H9 (cell line): ENCODE measurements around the gene FAM219A. TPM values are rescaled to one million over a fixed set of nuclear protein-coding genes. Genes with fewer than 3 reads are reported as not detected.

Experiments used
- DNase-seq: peaks from one replicate; pipeline ENCODE4 v3.0.0-alpha.2; 2017
- H2AFZ ChIP-seq: one replicate; pipeline ENCODE4 v1.6.1; 2013; ENCODE audit warnings: mild to moderate bottlenecking, low read length, control low read depth, moderate library complexity
- H2AK5ac ChIP-seq: 2 replicates; pipeline ENCODE4 v1.6.1; 2013; ENCODE audit warnings: low read length, control low read depth, mixed read lengths; ENCODE audit not compliant: insufficient read length
- H2BK120ac ChIP-seq: one replicate; pipeline ENCODE4 v1.6.1; 2013; ENCODE audit warnings: low read depth, mild to moderate bottlenecking, low read length, control low read depth, inconsistent platforms; ENCODE audit not compliant: poor library complexity, severe bottlenecking
- H2BK12ac ChIP-seq: 2 replicates; pipeline ENCODE4 v1.6.1; 2013; ENCODE audit warnings: low read length, control low read depth, mixed read lengths, low read depth; ENCODE audit not compliant: insufficient read length
- H2BK15ac ChIP-seq: 2 replicates; pipeline ENCODE4 v1.6.1; 2013; ENCODE audit warnings: low read depth, low read length, control low read depth
- H2BK20ac ChIP-seq: one replicate; pipeline ENCODE4 v1.6.1; 2013; ENCODE audit warnings: low read depth, mild to moderate bottlenecking, low read length, control low read depth, inconsistent platforms; ENCODE audit not compliant: poor library complexity, severe bottlenecking
- H2BK5ac ChIP-seq: 2 replicates; pipeline ENCODE4 v1.6.1; 2013; ENCODE audit warnings: low read length, control low read depth, mixed read lengths; ENCODE audit not compliant: insufficient read length
- H3K14ac ChIP-seq: 2 replicates; pipeline ENCODE4 v1.6.1; 2013; ENCODE audit warnings: low read length, control low read depth; ENCODE audit not compliant: insufficient read depth
- H3K18ac ChIP-seq: 2 replicates; pipeline ENCODE4 v1.6.1; 2013; ENCODE audit warnings: low read depth, mild to moderate bottlenecking, mixed read lengths, low read length, control low read depth; ENCODE audit not compliant: insufficient read length
- H3K23ac ChIP-seq: 2 replicates; pipeline ENCODE4 v1.6.1; 2013; ENCODE audit warnings: low read length, control low read depth, mixed read lengths, low read depth; ENCODE audit not compliant: insufficient read length
- H3K23me2 ChIP-seq: 2 replicates; pipeline ENCODE4 v1.6.1; 2013; ENCODE audit warnings: low read depth, mild to moderate bottlenecking, mixed read lengths, low read length, control low read depth; ENCODE audit not compliant: insufficient read length, poor library complexity, severe bottlenecking
- H3K27ac ChIP-seq: 2 replicates; pipeline ENCODE4 v1.5.1; 2013; ENCODE audit warnings: low read length, control low read depth, mixed read lengths, low read depth; ENCODE audit not compliant: insufficient read length
- H3K27me3 ChIP-seq: 2 replicates; pipeline ENCODE4 v1.6.1; 2013; ENCODE audit warnings: low read length, control low read depth, inconsistent platforms; ENCODE audit not compliant: insufficient read depth
- H3K4ac ChIP-seq: 2 replicates; pipeline ENCODE4 v1.6.1; 2013; ENCODE audit warnings: low read depth, mild to moderate bottlenecking, control low read depth, inconsistent platforms, low read length, moderate library complexity
- H3K4me1 ChIP-seq: 2 replicates; pipeline ENCODE4 v1.6.1; 2013; ENCODE audit warnings: low read length, control low read depth, inconsistent platforms; ENCODE audit not compliant: insufficient read depth
- H3K4me2 ChIP-seq: 2 replicates; pipeline ENCODE4 v1.6.1; 2013; ENCODE audit warnings: low read length, control low read depth, mixed read lengths; ENCODE audit not compliant: insufficient read length, insufficient read depth
- H3K56ac ChIP-seq: 2 replicates; pipeline ENCODE4 v1.6.1; 2013; ENCODE audit warnings: low read depth, mild to moderate bottlenecking, mixed read lengths, low read length, control low read depth; ENCODE audit not compliant: insufficient read length
- H3K79me1 ChIP-seq: 2 replicates; pipeline ENCODE4 v1.6.1; 2013; ENCODE audit warnings: low read depth, mild to moderate bottlenecking, moderate library complexity, low read length, control low read depth, inconsistent platforms; ENCODE audit not compliant: insufficient read depth, poor library complexity, severe bottlenecking
- H3K79me2 ChIP-seq: 2 replicates; pipeline ENCODE4 v1.6.1; 2013; ENCODE audit warnings: low read length, control low read depth, inconsistent platforms; ENCODE audit not compliant: insufficient read depth
- H3K9ac ChIP-seq: 2 replicates; pipeline ENCODE4 v1.6.1; 2013; ENCODE audit warnings: low read length, control low read depth, mixed read lengths; ENCODE audit not compliant: insufficient read length; ENCODE audit errors: extremely low read depth
- H3K9me3 ChIP-seq: one replicate; pipeline ENCODE4 v1.6.1; 2013; ENCODE audit warnings: low read depth, low read length, inconsistent platforms; ENCODE audit not compliant: control insufficient read depth
- H3T11ph ChIP-seq: one replicate; pipeline ENCODE4 v1.6.1; 2013; ENCODE audit warnings: mild to moderate bottlenecking, low read length, control low read depth, inconsistent platforms
- H4K20me1 ChIP-seq: one replicate; pipeline ENCODE4 v1.6.1; 2013; ENCODE audit not compliant: control insufficient read depth, insufficient read length, insufficient read depth
- H4K5ac ChIP-seq: 2 replicates; pipeline ENCODE4 v1.6.1; 2013; ENCODE audit warnings: low read depth, mild to moderate bottlenecking, mixed read lengths, low read length, control low read depth; ENCODE audit not compliant: insufficient read length
- H4K8ac ChIP-seq: replicated peaks from 2 replicates; pipeline ENCODE4 v1.6.1; 2013; ENCODE audit warnings: low read length, control low read depth, mixed read lengths, low read depth; ENCODE audit not compliant: insufficient read length
- H4K91ac ChIP-seq: 2 replicates; pipeline ENCODE4 v1.6.1; 2013; ENCODE audit warnings: low read depth, mild to moderate bottlenecking, moderate library complexity, mixed read lengths, low read length, control low read depth; ENCODE audit not compliant: insufficient read length
- H3K27ac Mint-ChIP-seq, 3 experiments: 2 replicates in 2 of 3; 3 replicates in 1 of 3; pipeline ENCODE4 v1.8.0; 2020 to 2021; ENCODE audit warnings: mixed read lengths in 3 of 3, mild to moderate bottlenecking in 1 of 3, moderate library complexity in 1 of 3
- H3K27me3 Mint-ChIP-seq: 2 replicates; pipeline ENCODE4 v1.8.0; 2021; ENCODE audit warnings: low read depth, mild to moderate bottlenecking, moderate library complexity, mixed read lengths
- H3K36me3 Mint-ChIP-seq, 3 experiments: 2 replicates in 2 of 3; 3 replicates in 1 of 3; pipeline ENCODE4 v1.8.0; 2020 to 2021; ENCODE audit warnings: low read depth in 3 of 3, mixed read lengths in 3 of 3; ENCODE audit not compliant: insufficient read depth in 1 of 3
- H3K4me1 Mint-ChIP-seq, 2 experiments: 2 replicates each; pipeline ENCODE4 v1.8.0; 2020; ENCODE audit warnings: mixed read lengths in 2 of 2
- H3K4me3 Mint-ChIP-seq, 2 experiments: 2 replicates in 1 of 2; 3 replicates in 1 of 2; pipeline ENCODE4 v1.8.0; 2020 to 2021; ENCODE audit warnings: mild to moderate bottlenecking in 2 of 2, mixed read lengths in 2 of 2, moderate library complexity in 1 of 2
- H3K9me3 Mint-ChIP-seq, 2 experiments: 2 replicates in 1 of 2; 3 replicates in 1 of 2; pipeline ENCODE4 v1.8.0; 2020; ENCODE audit warnings: mild to moderate bottlenecking in 2 of 2, mixed read lengths in 2 of 2, moderate library complexity in 1 of 2
- WGBS: extraction: QIAGEN DNeasy Blood & Tissue Kit; methylation state at CpG from one replicate; pipeline ENCODE4 v1.1.7; 2013; ENCODE audit warnings: missing lambda C conversion rate, low lambda C conversion rate, mixed read lengths; ENCODE audit not compliant: insufficient read length; ENCODE audit errors: extremely low coverage; 5-methylcytosine and 5-hydroxymethylcytosine counted together
- total RNA-seq: library from RNA; stranded (reverse); gene quantifications from 2 replicates; pipeline ENCODE4 v1.2.1, GENCODE V29; 2021
- TF ChIP-seq, protein P1 (sequence below): fragments of 200-600 bp; sonication (generic); conservative IDR thresholded peaks from 3 replicates; pipeline ENCODE4 v1.8.0; 2021; ENCODE audit warnings: antibody characterized with exemption, mild to moderate bottlenecking

Gene FAM219A
- total RNA-seq, 1 experiment from 2014 or later, result 16.7 TPM

DNA sequence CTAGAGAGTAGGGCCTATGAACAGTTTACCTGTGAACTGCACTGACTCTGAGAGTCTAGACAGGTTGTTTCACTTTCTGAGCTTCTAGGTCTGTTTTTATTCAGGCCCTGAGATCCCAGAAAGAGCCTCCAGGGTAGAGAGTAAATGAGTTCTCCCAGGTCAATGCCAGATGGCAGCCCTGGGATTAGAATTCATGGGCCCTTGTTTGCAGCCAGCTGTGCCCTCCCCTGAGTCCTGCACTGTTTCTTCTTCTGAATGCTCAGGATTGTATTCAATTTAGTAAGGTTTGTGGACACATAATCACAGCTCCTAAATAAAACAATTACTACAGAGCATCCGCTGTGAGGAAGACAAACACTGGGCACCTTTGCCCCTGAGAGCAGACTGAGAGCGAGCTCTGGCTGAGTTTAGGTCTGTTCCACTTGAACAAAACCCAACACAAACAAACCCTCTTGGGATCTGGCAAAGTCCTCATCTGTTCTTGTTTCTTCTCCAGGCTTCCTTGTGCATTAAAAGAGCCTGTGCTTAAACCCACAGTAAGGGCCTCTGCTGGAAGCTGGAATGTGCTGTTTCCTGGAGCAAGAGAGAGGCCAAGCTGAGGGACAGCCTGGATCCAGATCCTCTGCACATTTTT lies 29.9 kb downstream of the FAM219A start:
- Histone ChIP-seq H3K9ac (no peak overlapping the region), H4K91ac (no peak overlapping the region), H3K23ac (no peak overlapping the region), H2BK120ac (no peak overlapping the region), H2AFZ (no peak overlapping the region), H3K23me2 (no peaks in the 10 kb centered on the region), H3K18ac (no peak overlapping the region), H3K27me3 (no peaks in the 10 kb centered on the region), H2BK20ac (no peak overlapping the region), H3K56ac (no peak overlapping the region), H3K4me2 (no peak overlapping the region), H3K79me2 (no peaks in the 10 kb centered on the region), H2BK5ac (no peak overlapping the region), H2AK5ac (no peak overlapping the region), H3K79me1 (no peaks in the 10 kb centered on the region), H2BK12ac (no peak overlapping the region), H3K14ac (no peak overlapping the region), H3K9me3 (no peaks in the 10 kb centered on the region), H4K20me1 (no peaks in the 10 kb centered on the region), H3K4ac (no peak overlapping the region), H2BK15ac (no peak overlapping the region), H4K8ac (no peak overlapping the region), H3K4me1 (no peaks in the 10 kb centered on the region), H3K27ac (no peak overlapping the region), H3T11ph (no peak overlapping the region), H4K5ac (no peak overlapping the region)
- TF ChIP-seq, protein P1, sequence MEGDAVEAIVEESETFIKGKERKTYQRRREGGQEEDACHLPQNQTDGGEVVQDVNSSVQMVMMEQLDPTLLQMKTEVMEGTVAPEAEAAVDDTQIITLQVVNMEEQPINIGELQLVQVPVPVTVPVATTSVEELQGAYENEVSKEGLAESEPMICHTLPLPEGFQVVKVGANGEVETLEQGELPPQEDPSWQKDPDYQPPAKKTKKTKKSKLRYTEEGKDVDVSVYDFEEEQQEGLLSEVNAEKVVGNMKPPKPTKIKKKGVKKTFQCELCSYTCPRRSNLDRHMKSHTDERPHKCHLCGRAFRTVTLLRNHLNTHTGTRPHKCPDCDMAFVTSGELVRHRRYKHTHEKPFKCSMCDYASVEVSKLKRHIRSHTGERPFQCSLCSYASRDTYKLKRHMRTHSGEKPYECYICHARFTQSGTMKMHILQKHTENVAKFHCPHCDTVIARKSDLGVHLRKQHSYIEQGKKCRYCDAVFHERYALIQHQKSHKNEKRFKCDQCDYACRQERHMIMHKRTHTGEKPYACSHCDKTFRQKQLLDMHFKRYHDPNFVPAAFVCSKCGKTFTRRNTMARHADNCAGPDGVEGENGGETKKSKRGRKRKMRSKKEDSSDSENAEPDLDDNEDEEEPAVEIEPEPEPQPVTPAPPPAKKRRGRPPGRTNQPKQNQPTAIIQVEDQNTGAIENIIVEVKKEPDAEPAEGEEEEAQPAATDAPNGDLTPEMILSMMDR, result no peak
- peak overlapping the region in 1 of 3 experiments; percentile 45; a peak in 1 of 7 replicates for H3K27ac Mint-ChIP-seq
- no peaks in the 10 kb centered on the region for H3K36me3 Mint-ChIP-seq
- H3K4me3 Mint-ChIP-seq, result no peak overlapping the region
- H3K9me3 Mint-ChIP-seq, result no peaks in the 10 kb centered on the region
- WGBS, result no CpG with 5 or more reads among the region's 2 CpGs
- no peaks in the 10 kb centered on the region for H3K27me3 Mint-ChIP-seq
- DNase-seq, result no peak
- peaks cover 8 to 11% of the 10 kb centered on the region in 2 experiments for H3K4me1 Mint-ChIP-seq
